Fibroblast of skin of abdomen (primary cell): ENCODE results near the gene SAMD4A. TPM values are rescaled to one million over a fixed set of nuclear protein-coding genes. Genes with fewer than 3 reads are reported as not detected.

Experiments
- DNase-seq: peaks from one replicate; pipeline ENCODE4 v3.0.0-alpha.2; 2013
- polyA plus RNA-seq, 2 experiments: library from polyadenylated mRNA; unstranded; fragments of 120-200 nt; gene quantifications; one replicate each; pipeline ENCODE4 v1.2.1, GENCODE V29; 2013; ENCODE audit not compliant: insufficient read length in 2 of 2

Gene SAMD4A, protein sequence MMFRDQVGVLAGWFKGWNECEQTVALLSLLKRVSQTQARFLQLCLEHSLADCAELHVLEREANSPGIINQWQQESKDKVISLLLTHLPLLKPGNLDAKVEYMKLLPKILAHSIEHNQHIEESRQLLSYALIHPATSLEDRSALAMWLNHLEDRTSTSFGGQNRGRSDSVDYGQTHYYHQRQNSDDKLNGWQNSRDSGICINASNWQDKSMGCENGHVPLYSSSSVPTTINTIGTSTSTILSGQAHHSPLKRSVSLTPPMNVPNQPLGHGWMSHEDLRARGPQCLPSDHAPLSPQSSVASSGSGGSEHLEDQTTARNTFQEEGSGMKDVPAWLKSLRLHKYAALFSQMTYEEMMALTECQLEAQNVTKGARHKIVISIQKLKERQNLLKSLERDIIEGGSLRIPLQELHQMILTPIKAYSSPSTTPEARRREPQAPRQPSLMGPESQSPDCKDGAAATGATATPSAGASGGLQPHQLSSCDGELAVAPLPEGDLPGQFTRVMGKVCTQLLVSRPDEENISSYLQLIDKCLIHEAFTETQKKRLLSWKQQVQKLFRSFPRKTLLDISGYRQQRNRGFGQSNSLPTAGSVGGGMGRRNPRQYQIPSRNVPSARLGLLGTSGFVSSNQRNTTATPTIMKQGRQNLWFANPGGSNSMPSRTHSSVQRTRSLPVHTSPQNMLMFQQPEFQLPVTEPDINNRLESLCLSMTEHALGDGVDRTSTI
- polyA plus RNA-seq (2013, experiment 1 of 2; ENCODE audit: insufficient read length): 20.3 TPM
- 20.7 TPM for polyA plus RNA-seq (2013, experiment 2 of 2; ENCODE audit: insufficient read length)

DNA sequence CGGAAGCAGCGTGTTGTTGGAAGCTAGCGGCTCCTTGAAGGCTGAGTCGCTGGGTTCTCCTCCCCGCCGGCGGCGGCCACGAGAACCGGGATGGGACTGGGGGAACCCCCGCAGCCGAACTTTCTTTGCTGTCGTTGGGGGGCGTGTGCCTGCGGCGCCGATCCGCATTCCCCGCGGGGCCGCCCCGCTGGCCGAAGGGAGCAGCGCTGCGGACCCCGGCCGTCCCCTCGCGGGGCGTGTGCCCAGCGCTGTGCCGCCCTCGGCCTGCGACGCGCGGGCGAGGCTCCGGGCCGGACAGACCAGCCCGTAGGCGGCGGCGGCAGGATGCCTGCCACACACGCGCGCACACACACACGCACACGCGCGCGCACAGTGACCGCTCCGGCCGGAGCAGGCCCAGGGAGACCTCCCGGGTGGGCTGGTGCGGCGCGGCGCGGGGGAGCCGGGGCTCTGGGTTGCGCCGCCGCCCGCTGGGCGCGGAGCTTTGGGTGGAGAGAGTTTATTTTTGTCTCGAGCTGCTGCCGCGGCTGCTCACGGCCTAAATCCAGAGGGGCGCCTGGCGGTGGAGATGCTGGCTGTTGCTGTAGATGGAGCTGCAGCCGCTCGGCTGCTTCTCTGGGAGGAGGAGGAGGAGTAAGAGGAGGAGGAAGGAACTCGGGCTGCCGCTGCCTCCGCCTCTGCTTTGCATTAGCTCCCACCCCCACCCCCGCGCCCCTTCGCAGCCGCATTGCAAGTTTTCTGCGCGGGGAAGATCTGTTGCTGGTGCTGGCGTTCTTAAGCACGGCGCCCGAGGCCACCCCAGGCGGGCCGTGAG is at the start of gene SAMD4A:
TSS of gene SAMD4A (plus strand) at position 719 of the 814 bp plus-strand sequence. CDS start 789 bp downstream, outside the sequence.
- peak; percentile 94 for DNase-seq

DNA sequence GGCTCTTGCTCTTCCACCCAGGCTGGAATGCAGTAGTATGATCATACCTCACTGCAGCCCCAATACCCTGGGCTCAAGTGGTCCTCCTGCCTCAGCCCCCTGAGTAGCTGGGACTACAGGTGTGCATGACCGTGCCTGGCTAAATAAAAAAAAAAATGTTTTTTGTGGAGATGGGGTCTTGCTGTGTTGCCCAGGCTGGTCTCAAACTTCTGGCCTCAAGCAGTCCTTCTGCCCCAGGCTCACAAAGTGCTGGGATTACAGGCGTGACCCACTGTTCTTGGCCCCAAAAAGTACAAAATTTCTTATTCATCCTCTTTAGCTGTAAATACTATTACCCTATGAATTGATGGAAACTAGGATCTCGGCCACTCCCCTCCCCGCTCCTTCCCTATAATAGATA is 42.5 kb upstream of the SAMD4A start:
- DNase-seq: no peak

DNA sequence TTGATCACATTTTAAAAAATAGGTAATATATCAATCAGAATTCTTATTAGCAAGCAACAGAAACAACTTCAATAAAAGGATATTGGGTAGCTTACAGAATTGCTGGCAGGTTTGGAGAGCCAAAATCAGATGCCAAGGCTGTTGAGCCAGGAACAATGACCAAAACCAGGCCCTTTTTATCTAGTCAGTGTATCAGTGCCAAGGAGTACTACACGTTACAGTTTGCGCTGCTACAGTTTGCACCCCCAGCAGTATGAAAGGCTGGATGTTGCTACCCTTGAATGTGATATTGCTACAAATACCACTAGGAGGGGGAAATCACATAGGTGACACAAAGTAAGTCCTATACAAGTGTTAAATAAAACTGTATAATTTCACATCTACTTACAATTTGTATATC is 38.0 kb upstream of the SAMD4A start:
- no peak for DNase-seq

DNA sequence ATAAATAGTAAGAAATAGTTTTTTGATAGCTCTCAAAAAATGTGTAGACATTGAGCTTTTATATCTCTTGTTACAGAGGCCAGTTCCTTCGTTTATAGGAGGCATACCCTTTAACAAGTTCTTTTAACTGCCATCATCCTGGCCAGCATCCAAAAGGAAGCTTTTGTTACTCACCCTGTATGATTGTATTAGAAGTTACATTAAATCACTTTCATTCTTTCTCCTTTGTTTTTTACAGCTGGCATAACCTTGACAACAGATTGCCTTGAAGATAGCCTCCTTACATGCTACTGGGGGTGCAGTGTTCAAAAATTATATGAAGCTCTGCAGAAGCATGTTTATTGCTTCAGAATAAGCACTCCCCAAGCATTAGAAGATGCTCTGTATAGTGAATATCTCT is 37.1 kb upstream of the SAMD4A start:
- peak; percentile 65 for DNase-seq

DNA sequence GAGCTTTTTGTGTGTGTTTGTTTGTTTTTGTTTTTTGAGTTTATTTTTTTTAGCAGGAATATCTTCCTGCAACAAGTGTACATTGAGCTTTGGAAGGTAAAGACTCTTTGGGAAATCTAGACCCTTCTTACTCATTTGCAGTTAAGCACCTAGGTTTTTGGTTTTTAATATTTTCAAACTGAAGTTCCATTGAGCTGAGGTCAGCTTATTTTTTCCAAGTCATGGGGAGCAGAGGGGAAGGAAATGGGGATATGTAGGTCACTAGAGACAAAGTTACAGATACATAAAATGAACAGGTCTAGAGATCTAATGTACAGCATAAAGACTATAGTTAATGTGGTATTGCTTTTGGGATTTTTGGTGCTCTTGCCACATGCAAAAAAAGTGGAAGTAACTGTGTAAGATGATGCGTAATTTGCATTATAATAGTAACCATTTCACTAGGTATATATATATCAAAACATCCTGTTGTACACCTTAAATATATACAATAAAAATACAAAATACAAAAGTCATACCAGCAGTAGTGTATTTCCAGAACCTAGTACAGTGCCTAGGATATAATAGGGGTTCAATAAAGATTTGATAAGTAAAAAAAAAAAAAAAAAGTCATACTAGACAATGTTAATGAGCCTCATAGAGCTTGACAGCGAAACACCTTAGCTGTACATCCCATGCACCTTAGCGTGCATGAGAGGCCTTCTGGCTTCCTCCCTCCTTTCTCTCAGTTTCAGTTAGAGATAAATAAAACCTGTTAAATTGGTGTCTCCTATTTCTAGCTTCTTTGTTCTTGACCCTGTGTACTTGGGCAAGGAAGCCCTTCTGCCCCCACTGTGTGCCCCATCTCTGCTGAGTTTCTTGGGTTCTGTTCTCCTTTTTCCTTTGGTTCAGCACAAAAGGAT is 34.6 kb upstream of the SAMD4A start:
- no peak for DNase-seq

DNA sequence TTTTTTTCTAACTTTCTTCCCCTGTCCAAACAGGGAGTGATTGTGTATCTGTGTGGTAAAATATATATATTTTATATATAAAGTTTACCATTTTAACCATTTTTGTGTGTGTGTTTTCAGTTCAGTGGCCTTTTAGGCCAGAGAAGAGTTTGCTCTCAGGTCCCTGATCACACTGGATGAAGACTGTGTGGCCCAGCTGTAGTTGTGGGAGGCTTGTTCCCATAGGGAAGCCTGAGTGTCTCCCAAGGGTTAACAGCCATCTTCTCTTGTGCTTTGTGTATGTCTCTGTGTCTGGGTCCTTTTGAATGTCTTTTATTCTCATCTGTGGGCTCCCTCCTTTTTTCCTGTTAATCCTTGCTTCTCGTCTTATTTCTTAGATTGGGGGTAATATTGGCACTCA is 33.8 kb upstream of the SAMD4A start:
- DNase-seq: no peak

DNA sequence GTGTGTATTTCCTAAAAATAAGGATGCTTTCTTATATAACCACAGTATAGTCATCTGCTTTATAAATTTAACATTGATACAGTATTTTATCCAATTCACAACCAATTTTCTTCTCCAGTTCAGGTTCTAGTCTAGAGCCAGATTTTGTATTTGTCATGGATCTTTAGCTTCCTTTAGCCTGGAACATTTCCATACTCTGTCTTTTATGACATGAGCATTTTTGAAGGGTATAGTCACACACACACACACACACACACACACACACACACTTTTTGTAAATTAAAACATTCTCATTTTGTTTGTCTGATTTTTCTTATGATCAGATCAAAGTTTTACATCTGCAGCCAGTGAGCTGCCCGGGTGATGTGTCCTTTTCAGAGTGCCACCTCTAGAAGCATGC is 31.8 kb upstream of the SAMD4A start:
- peak; percentile 25 for DNase-seq

DNA sequence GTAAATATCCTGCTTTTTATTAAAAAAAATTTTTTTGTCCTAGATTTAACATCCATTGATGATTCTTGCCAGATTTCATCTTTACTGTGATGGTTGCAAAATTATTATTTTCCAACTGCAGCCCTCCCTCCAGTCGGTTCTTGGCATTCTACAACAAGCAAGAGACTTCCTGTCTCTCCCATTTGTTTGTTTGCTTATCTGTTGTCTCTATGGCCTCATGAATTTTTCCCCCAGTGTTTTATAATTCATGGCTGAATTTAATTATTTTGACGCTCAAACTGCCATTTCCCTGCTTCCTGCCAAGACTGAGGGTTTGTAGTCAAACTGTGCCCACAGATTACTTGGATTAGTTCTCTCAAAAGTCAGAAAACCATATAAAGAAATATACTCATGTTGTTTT is 31.3 kb upstream of the SAMD4A start:
- DNase-seq: no peak

DNA sequence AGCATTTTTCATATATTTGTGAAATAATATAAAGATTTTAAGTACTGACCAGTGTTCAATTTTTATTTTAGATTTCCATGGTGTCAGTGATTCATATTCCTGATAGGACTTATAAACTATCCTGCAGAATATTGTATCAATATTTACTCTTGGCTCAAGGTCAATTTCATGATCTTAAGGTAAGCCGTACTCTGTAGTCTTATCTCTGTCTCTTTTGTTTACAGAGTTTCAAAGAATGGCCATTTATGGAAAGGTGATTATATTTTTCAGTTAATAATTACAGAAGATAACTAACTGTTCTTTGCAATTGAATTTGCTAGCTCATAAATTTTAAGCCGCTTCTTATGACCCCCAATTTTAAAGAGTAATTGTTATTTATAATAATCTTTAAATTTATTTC is 29.3 kb upstream of the SAMD4A start:
- DNase-seq: no peak

DNA sequence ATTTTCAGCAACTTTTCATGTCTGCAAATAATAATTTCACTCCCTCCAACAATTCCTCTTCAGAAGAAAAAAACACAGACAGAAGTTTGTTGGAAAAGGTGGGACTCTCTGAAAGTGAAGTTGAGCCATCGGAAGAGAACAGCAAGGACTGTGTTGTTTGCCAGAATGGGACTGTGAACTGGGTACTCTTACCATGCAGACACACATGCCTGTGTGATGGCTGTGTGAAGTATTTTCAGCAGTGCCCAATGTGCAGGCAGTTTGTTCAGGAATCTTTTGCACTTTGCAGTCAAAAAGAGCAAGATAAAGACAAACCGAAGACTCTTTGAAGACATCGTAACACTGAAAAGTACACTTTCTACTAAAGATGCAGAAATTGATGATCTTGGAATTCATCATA is 28.9 kb upstream of the SAMD4A start:
- DNase-seq: no peak

DNA sequence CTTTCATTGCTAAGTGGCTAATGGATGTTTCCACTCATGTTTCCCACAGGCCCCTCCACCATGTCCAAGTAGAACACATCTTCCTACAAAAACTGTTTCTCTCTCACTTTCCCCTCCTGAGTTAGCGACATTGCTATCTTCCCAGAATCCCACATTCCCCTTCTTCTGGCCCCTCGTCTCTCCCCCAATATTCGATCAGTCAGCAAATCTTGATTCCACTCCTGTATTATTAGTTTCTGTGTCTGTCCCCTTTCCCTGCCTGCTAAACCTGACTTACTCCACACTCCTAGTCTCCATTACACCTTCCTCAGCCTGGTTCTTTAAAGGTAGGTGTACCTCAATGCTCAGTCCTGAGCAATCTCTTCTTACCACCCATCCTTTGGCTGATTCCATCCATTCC is 19.3 kb upstream of the SAMD4A start:
- DNase-seq: no peak

DNA sequence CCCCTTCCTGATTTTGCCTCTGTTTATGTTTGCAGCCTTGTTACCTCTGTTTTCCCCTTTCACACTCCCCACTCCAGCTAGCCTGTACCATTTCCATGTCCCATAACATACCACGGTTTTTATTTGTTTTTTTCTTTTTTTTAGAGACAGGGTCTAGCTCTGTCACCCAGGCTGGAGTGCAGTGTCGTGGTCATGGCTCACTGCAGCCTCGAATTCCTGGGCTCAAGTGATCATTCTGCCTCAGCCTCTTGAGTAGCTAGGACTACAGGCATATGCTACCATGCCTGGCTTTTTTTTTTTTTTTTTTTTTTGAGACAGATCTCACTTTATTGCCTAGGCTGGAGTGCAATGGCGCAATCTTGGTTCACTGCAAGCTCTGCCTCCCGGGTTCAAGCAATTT is 18.4 kb upstream of the SAMD4A start:
- DNase-seq: no peak

DNA sequence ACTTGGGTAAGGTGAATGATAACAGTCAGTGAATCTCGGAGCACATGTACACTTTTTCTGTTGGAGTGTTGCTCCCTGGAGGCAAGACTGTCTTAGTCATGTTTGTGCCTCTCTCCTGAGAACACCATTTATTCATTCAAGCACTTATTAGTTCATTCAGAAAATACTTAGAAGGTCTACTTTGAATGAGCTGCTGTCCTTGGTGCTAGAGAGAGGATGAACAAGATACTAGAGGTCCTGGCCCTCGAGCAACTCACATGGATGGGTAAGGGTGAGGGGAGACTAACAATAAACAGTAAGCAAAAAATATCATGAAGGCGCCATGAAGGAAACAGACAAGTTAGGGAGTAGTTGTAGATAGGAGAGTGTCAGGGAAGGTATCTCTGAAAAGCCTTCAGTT is 17.1 kb upstream of the SAMD4A start:
- DNase-seq: no peak

DNA sequence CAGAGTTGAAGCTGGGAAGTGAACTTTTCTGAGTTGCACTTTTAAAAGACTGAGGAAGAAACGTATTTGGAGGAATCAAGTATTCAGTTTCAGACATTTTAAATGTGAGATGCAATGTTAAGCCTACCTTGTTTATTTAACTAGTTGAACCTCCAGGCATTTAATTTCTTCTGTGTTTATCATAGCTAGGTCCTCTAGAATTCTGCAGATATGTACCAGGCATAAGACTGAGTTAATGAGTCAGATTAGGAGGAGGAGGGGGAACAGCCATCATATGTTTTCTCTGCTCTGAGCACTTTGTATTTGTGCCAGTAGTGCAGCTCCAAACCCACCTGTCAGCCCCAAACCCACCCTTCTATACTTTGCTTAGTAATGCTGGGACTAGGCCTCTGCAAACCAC is 16.4 kb upstream of the SAMD4A start:
- DNase-seq: no peak

DNA sequence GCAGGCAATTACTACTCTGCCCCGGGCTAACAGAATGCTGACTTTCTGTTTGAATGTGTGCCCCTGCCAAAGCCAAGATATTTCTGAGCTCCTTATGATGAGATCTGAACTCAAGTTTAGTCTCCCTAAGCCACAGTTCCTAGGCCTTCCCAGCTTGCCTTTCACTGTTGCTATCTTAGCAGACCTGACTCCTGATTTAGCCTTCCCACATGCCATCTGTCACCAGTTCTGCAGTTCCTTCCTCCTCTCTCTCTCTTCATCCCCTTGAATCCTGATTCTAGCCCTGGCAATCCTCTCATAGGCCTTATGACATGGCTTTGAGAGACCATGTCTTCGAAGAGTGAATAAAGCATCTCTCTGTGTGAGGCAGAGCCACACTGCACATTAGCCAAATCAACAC is 12.5 kb upstream of the SAMD4A start:
- no peak for DNase-seq

DNA sequence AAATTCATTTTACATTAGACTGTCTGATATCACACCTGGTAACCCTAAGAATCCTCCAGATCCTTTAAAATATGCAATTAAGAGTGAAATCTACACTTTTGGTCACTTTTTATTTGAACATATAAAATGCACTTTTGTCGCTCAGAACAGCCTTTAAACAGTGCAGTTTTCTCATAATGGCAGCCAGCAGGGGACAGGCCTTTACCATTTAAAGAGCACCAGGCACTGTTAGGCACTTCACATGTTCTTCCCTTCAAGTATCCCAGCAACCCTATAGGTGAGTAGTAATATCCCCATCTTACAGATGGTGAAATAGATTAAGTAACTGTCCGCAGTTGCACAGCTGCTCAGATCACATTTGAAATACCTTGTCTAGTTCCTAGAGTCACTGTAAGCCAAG is 11.3 kb upstream of the SAMD4A start:
- DNase-seq: no peak

DNA sequence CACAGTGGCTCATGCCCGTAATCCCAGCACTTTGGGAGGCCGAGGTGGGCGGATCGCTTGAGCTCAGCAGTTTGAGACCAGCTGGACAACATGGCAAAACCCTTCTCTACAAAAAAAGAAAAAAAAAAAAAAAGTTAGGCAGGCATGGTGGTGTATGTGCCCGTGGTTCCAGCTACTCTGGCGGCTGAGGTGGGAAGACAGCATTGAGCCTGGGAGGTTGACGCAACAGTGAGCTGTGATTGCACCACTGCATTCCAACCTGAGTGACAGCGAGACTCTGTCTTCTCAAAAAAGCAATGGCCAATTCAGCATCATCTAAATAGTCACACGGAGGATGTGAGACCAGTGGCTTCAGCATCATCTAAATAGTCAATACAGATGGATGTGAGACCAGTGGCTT is 10.4 kb upstream of the SAMD4A start:
- DNase-seq: peak; percentile 28

DNA sequence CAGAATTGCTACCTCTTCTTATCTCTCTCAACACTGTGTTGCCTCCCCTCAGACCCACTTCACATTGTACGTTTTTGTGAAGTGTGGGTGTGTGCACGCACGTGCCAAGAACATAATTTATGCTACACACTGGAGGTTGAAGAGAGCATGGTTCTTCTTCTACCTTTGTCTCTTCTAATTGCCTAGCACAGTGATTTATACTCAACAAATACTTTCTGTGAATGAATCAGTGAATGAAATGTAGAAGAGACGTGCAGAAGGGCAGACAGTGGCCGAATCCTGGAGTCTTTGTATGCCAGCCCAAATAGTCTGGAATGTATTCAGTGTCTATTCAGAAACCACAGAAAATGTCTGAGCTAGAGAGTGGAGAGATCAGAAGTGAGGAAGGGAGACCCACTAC is 4.6 kb upstream of the SAMD4A start:
- peak; percentile 91 for DNase-seq

DNA sequence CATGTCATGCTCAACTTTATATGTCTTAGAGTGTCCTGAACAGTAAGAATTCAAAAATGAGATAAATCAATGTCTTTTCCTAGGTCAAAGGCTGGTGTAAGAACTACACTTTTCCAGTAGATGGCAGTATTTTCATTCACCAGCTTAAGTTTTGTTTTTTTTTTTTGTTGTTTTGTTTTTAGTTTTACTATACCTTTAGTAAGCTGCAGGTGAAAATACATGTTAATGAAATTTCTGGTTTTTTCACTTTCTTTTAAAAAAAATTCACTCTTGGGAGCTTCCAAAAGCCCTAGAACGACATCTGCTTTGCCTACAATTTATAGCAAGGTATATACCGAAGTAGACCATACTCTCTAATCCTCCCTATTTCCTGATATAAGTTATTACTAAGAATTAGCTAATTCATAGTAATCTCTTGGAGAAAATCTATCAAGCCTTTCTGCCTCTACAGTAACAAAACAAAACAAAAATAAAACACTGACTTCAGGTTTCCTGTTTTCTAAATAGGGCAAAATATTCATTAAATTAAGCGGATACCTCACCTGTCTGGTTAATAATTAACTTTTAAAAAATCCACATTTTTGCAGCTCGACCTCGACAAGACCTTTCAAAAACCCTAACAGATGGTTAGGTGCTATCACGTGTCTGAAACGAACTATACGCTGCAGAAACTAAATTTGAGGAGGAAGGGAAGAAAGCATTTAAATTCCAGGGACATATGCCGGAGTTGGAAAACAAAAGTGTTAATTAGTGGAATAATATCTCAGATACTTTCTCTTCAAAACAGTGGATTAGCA is 2.7 kb upstream of the SAMD4A start:
- peak; percentile 44 for DNase-seq

DNA sequence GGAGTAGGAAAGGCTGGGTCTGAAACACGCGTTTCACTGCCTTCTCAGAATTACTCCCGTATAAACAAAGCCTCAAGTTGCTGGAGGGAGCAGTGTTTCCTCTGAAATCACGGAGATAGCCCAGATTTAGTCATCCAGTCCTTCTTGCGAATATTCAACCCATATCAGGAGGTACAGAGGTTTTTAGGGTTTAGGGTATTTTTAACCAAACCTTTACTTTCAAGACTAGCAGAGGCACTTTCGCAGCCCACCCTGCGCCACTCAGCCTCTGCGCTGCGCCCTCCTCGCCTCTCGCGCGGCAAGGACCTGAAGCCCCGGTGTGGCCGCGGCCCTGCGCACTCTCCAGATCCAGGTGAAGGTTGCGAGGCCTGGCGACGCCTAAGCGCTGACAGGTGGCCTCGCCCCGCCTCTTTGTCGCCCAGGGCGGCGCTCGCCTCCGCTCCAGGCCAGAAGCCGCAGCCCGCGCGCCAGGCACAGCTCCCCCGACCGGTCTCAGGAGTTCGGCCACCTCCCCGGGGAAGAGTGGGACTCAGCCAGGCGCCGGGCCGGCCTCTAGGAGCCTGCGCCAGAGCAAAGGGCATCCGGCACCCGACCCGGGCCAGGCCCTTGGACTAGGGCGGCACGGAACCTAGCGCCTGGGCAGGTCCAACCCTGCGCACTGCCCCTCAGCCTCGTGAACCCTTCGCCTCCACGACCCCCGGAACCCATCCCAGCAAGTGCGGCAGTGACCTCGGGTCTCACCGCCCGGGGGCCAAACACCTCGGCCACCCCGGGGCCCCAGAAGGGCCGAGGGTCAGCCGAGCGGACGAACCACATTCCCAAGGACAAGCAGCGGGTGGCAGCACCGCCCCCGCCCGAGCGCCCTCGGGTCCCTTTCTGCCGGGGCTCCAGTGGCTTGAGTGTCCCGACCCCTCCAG is 1.8 kb upstream of the SAMD4A start:
- peak; percentile 72 for DNase-seq
